ENCODE measurements around the gene CCDC82.
A peak's percentile ranks its signal among the peaks of the same experiment; 100 is the strongest.

Gene CCDC82

DNA sequence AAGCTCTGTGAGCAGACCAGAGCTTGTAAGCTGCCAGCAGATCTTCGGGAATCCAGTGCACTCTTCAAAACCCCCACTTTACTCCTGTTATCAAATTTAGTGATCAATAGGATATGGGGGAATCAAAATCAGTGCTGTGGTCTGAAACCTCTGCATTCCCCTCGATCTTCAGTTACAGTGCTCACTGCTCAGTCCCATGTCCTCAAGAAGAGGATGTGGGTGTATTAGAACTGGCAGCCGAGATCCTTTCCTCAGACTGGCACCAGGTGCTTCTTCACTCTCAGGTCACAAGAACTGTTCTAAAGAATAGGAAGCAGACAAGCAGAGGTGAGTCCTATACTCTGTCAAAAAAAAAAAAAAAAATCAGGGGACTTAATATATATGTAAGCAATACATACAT, 31.4 kb downstream of the CCDC82 start:
- DNase-seq: no peak

DNA sequence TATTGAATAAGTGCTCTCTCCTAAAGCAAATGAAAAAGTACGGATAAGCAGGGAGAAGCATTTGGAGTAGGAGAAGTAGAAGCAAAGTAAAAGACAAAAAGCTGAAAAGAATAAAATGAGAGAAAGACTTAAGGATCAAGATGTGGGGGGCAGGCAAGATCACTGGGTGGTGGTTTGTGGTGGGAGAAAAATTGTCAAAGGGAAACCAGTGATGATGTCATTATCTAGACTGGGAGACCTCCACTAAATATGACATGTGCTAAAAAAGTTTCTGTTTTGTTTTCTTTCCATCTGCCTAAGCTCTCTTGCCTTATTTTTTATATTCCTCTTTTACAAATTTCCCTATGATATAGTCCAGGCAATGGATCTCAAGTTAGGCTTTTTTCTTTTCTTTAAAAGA, 31.9 kb downstream of the CCDC82 start:
- DNase-seq: no peak

- no peak for DNase-seq
These were observed 32.9 kb downstream of the CCDC82 start for GRCh38 chr11:96356848-96357247.

GRCh38 chr11:96342961-96343711, 46.6 kb downstream of the CCDC82 start, which contains the start of gene MAML2:
Gene MAML2, minus strand, starts transcription at chr11:96343195. Its CDS starts 1,300 bp downstream, at chr11:96341895.
- peak; percentile 96 for DNase-seq

DNA sequence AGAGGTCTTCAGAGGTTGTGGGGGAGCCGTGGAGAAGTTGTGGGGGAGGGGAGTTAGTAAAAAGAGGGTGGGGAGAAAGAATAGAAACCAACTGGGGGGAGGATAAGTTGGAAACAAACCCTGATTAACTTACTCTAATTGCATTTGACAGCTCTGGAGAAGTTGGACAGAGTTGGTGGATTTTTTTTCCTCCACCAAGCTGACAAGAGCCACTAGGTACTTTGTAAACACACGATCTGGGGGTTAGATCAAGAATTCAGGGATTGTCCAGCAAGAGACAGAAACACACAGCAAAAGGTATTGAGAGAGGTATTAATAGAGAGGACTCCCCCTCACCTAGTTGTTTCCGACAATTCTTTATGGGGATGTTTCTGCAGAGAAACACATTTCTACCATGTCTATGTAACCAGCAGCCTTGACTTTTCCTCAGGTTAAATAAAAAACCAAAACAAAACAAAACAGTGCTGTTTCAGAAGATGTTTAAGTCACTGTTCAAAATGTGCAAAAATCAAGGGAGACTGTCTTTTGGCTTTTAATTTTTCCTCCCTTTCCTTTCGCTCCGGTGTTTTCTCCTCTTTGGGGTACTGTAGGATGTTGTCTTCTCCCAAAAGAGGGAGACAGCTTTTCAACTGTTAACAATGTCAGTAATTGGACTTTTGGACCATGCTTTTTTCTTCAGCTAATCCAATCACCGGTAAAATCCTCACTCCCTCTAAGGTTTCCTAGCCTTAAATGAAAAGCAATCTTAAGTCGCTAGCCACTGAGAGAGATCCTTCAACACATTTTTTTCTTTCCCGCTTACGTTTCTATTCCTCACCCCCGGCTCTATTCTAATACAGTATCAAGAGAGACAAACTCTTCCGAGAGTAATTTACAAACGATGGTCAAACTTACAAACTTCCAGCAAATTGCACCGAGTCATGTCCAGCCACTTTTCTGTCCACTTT, 47.4 kb downstream of the CCDC82 start:
- no peak for DNase-seq

- DNase-seq: no peak
These were observed 48.3 kb downstream of the CCDC82 start for GRCh38 chr11:96341211-96342013.

DNA sequence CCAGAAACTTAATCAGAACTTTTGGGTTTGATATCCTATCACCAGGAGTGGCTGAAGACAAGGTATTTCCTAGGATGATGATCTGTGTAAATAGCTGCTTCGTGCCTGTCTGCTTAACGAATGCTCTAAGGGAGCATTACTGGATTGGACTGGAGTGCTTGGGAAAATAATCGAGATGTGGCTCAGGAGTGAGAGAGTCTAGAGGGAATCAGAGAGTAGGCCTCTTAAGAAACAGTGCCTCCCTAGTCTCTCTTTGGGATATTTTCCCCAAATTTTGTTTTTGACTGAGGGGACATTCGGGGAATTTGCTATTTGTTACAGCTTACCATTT, 49.2 kb downstream of the CCDC82 start:
- no peak for DNase-seq

DNA sequence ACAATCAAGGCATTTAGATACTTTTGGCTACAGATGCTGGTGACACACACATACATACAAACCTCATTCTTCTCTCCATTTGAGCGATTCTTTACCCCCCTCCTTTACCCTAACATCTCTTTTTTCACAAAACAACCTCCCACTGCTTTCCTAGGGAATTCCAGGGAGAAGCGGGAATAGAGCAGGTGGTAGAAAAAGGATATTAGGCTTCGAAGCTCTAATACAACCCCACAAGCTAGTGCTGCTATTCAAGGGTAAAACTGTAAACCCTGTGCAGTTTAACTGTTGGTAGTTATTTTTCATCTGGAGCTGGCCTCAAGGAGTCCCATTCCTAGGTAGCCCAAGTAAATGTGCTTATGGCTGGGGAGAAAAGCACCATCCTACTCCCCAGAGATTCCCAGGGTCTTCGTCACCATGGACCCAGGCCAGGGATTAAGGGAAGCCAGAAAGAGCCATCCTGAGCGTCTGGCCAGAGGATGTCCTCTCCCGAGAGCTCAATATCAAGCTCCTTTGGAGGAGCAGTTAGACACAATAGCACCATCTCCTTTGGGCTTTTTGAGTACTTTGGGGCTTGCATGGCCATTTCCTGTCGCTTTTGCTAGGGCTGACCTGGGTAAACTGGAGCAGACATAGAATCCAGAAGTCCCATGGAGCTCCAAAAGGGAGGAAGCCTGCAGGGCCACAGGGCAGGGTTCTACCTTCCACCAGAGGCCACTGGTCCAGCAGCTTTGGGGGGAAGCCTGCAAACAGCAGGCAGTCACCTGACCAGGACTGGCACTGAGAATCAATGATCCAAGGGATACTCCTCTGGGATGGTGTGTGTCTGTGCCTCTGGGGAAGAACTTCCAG, 49.8 kb downstream of the CCDC82 start:
- DNase-seq: no peak

GRCh38 chr11:96338910-96339705, 50.6 kb downstream of the CCDC82 start:
- DNase-seq: no peak

GRCh38 chr11:96337541-96338431, 51.9 kb downstream of the CCDC82 start:
- DNase-seq: no peak

GRCh38 chr11:96335388-96335787, 54.3 kb downstream of the CCDC82 start:
- no peak for DNase-seq

DNA sequence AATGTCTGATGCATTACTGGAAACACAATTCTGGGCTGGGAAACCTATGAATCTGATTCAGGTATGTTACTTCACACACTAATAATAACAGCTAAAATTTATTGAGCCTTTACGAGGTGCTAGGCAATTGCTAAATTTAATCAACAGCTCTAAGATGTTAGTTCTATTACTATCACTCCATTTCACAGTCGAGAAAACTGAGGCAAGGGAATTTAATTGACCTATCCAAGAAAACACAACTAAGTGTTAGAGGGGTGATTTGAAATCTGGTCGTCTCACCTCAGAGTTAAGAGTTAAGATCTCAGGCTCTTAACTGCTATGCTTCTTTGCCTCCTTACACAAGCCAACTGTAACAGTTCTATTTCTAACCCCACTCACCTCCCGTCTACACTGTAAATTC, 55.5 kb downstream of the CCDC82 start:
- DNase-seq: no peak

DNA sequence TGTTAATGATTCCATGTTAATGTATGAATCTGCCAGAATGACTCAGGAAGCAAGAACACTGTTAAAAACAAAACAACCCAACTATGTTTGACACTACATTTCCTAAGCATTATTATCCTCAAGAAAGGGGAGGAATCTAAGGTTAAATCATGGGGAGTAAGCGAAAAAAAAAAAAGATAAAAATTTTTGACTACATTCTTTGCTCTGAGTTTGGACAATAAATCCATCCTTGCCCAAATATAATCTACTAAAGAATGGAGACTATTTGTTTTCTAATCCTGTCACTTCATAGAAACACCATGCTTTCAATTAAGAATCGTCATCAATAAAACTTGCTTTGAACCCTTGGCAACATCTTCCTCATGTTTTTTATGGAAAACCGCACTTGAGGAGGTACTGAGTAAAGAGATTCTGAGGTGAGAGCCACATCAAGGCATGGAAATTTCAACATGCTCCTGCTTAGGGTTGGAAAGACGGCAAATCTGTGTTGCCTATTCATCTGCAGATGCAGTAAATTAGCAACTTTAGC, 56.5 kb downstream of the CCDC82 start:
- no peak for DNase-seq

DNA sequence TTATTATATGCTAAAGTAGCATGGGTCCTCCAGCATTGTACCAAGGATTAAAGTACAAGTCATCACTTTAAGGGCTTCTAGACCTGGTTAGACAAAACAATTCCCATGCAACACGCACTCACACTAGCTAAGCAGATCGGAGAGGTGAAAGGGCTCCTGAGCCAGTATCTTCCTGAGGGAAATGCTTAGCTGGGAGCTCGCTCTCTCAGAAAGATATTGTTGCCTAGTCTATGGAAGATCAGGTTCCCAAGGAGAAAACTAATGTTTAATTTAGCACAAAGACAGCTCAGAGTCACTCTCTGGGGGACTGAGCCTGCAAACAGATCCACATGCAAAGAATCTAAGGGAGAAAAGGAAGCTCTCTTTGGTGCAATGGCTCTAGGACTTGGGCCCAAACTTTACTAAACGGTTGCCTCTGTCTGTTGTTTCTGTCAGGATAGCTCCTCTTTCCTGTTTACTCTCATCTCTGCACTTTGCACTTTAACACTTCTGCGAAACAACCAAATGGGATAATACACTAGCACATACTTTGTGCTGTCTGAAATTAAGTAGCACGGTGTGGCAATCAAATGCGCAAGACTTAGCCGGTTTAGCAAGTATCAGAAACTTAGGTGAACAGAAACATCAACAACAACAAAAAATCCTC, 57.5 kb downstream of the CCDC82 start:
- no peak for DNase-seq

DNA sequence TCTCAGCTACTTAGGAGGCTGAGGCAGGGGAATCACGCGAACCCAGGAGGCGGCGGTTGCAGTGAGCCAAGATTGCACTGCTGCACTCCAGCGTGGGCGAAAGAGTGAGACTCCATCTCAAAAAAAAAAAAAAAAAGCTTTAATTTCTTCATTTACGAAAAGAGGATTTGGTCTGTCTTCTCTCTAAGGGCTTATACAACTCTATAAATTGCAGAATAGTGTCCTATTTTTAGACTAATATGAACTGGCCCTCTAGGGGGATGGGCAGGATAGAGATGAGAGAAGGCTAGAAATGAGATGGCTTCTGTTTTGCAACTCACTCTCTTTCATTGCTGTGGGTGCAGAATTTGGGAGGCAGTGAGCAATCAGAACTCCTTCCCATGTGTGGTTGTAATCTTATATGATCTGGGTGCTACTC, 58.0 kb downstream of the CCDC82 start:
- no peak for DNase-seq

DNA sequence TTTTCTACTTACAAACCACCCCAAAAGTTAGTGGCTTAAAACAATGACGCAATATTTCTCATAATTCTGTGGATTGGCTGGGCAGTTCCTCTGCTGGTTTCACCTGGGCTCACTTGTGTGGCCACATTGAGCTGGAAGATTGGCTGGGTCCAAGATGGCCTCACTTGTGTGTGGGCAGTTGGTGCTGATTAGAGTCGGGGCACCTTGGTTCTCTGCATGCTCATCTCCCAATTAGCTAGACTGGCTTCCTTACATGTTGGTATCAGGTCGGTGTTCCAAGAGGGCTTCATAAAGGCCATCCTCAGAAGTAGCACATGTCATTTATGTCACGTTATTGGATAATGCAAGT, 59.2 kb downstream of the CCDC82 start:
- no peak for DNase-seq

DNA sequence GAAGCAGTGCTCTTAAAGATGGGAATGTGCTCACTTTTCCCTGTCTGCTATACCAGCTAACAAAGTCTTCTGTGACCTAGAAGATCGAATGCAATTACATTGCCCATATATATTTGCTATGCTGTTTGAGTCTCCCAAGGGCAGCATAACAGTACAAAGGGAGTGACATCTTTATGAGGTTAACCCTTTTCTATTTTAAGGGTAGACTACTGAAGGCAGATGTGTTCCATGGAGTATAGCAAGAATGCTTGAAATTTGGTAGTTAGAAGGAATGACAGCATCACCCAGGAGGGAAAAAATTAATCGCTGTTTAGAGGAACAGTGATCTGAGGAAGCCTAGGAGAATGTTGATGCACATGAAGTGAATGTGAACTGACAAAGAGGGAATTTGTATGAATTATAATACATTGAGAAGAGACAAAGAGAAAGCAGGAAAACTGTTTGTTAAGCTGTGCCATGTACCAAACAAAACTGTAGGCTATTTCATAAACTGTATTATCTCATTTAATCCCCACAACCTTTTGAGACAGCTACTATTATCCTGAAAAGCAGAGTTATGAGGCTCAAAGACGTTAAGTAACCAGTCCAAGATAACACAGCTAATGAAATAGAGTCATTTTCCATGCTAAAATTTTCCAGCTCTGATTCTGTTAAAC, 59.7 kb downstream of the CCDC82 start:
- DNase-seq: no peak

DNA sequence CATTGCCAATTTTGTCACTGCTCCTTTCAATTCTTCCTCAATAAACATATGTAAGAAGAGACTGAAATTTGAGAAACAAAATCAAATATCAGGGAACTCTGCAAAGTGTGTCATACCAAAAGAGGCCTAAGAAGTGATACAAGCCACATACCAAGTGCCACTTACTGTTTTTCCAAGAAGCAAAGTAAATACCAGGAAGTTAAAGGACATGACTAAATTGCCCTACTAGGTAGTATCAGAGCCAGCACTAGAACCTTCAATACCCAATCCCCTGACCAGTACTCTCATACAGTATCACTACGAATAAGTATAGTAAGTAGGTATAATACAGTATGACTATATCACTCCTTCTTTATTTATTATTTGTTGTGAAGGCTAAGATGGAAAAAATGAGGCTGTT, 60.3 kb downstream of the CCDC82 start:
- no peak for DNase-seq

DNA sequence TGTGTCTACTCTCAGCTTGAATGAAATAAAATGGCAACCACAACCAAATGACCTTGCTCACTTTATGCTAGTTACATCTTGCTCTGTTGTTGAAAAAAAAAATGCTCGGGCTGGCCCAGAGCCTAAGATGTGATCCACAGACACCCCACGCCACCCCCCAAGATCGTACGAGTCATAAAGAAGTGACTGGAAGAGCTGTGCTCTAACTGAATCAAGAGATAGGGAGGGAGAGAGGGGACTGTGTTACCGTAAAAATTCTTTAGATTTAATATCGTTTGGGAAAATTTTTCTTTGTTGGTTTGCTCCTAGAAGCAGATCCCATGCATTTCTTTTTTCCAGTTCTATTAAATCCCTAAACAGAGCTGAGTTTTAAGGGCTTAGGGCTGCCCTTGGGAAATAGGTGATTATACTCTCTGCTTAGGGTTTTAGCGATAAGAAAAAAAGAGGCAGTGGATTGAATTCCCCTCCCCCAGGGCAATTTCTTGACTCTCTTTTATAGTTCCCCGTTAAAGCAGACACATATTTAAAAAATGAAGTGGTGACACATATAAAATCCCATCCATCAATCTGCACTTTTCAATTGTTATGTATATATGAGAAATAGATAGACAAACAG, 61.2 kb downstream of the CCDC82 start:
- no peak for DNase-seq
